MG63 (cell line): ENCODE results near the gene CD79B. TPM values are rescaled to one million over a fixed set of nuclear protein-coding genes. Genes with fewer than 3 reads are reported as not detected.
"Not testable (repeated sequence)": the region's sequence is repeated elsewhere in the genome, so short reads cannot be mapped to it uniquely, and the experiment has no call there.

Experiments used
- DNase-seq: peaks from one replicate; pipeline ENCODE4 v3.0.0-alpha.2; 2020
- H3K27me3 ChIP-seq: fragments of 250-450 bp; sonication (Bioruptor Pico); 2 replicates; pipeline ENCODE4 v1.5.1; 2020; ENCODE audit warnings: mild to moderate bottlenecking, moderate library complexity
- H3K36me3 ChIP-seq: fragments of 250-450 bp; sonication (Bioruptor Pico); 2 replicates; pipeline ENCODE4 v1.5.1; 2020; ENCODE audit warnings: mild to moderate bottlenecking, moderate library complexity
- H3K4me3 ChIP-seq: fragments of 250-450 bp; sonication (Bioruptor Pico); 2 replicates; pipeline ENCODE4 v1.5.1; 2020; ENCODE audit warnings: mild to moderate bottlenecking, moderate library complexity
- H3K9me3 ChIP-seq: fragments of 250-450 bp; sonication (Bioruptor Pico); 2 replicates; pipeline ENCODE4 v1.5.1; 2020; ENCODE audit warnings: mild to moderate bottlenecking, moderate library complexity
- total RNA-seq: library from RNA; depleted of rRNA; stranded (reverse); fragments of >200 nt; shearing (Covaris generic); gene quantifications from 2 replicates; pipeline ENCODE4 v1.2.3, GENCODE V29; 2014; ENCODE audit warnings: low replicate concordance

The CD79B gene
- total RNA-seq, 1 experiment from 2014 or later: not detected

- not testable (repeated sequence) for H3K9me3 ChIP-seq, H3K27me3 ChIP-seq, H3K4me3 ChIP-seq, DNase-seq, H3K36me3 ChIP-seq
Observed at GRCh38 chr17:63907161-63907778, 24.9 kb downstream of the CD79B start.

GRCh38 chr17:63904796-63905195, 27.3 kb downstream of the CD79B start:
- not testable (repeated sequence) for H3K36me3 ChIP-seq, DNase-seq, H3K9me3 ChIP-seq, H3K27me3 ChIP-seq, H3K4me3 ChIP-seq

- not testable (repeated sequence) for H3K4me3 ChIP-seq, H3K36me3 ChIP-seq, H3K27me3 ChIP-seq, DNase-seq, H3K9me3 ChIP-seq
Observed at GRCh38 chr17:63903787-63904201, 28.3 kb downstream of the CD79B start.

- not testable (repeated sequence) for DNase-seq, H3K4me3 ChIP-seq, H3K9me3 ChIP-seq, H3K27me3 ChIP-seq, H3K36me3 ChIP-seq
Observed at GRCh38 chr17:63901971-63902370, 30.2 kb downstream of the CD79B start.

- H3K27me3 ChIP-seq, H3K36me3 ChIP-seq, H3K9me3 ChIP-seq, H3K4me3 ChIP-seq: not testable (repeated sequence)
- DNase-seq: peak; percentile 25
Observed at GRCh38 chr17:63898899-63899798, 33.0 kb downstream of the CD79B start.

- H3K36me3 ChIP-seq, H3K4me3 ChIP-seq, H3K9me3 ChIP-seq, H3K27me3 ChIP-seq, DNase-seq: not testable (repeated sequence)
Observed at GRCh38 chr17:63896524-63897354, 35.4 kb downstream of the CD79B start, which contains the start of gene CSH1. Gene CSH1, minus strand, starts transcription at chr17:63896574. Its CDS starts 63 bp downstream, at chr17:63896511.

GRCh38 chr17:63894821-63895220, 37.3 kb downstream of the CD79B start:
- not testable (repeated sequence) for DNase-seq, H3K4me3 ChIP-seq, H3K9me3 ChIP-seq, H3K27me3 ChIP-seq, H3K36me3 ChIP-seq

- H3K9me3 ChIP-seq, H3K27me3 ChIP-seq, H3K4me3 ChIP-seq, H3K36me3 ChIP-seq, DNase-seq: not testable (repeated sequence)
Observed at GRCh38 chr17:63894021-63894420, 38.1 kb downstream of the CD79B start.

GRCh38 chr17:63892316-63893037, 39.7 kb downstream of the CD79B start:
- H3K27me3 ChIP-seq, H3K36me3 ChIP-seq, H3K4me3 ChIP-seq, DNase-seq, H3K9me3 ChIP-seq: not testable (repeated sequence)

- H3K4me3 ChIP-seq, DNase-seq, H3K9me3 ChIP-seq, H3K36me3 ChIP-seq, H3K27me3 ChIP-seq: not testable (repeated sequence)
Observed at GRCh38 chr17:63889026-63889848, 42.9 kb downstream of the CD79B start.

- DNase-seq, H3K36me3 ChIP-seq, H3K9me3 ChIP-seq: not testable (repeated sequence)
Observed at GRCh38 chr17:63885119-63885518, 47.0 kb downstream of the CD79B start.

GRCh38 chr17:63882626-63883126, 49.5 kb downstream of the CD79B start:
- H3K9me3 ChIP-seq, H3K4me3 ChIP-seq, DNase-seq, H3K36me3 ChIP-seq, H3K27me3 ChIP-seq: not testable (repeated sequence)

More at GRCh38 chr17:63885119-63885518, 47.0 kb downstream of the CD79B start:
- H3K4me3 ChIP-seq, H3K27me3 ChIP-seq: not testable (repeated sequence)

GRCh38 chr17:63881935-63882601, 50.1 kb downstream of the CD79B start, which contains the start of gene GH2:
Gene GH2, minus strand, starts transcription at chr17:63881944. Its CDS starts 143 bp downstream, at chr17:63881801.
- H3K9me3 ChIP-seq: no peaks in the 10 kb centered on the region
- no peaks in the 10 kb centered on the region for H3K36me3 ChIP-seq
- H3K4me3 ChIP-seq: no peak within 1 kb of the TSS
- H3K27me3 ChIP-seq: no peaks in the 10 kb centered on the region
- peak; percentile 62 for DNase-seq

- H3K27me3 ChIP-seq, H3K36me3 ChIP-seq, DNase-seq, H3K9me3 ChIP-seq, H3K4me3 ChIP-seq: not testable (repeated sequence)
Observed at GRCh38 chr17:63881337-63881736, 50.8 kb downstream of the CD79B start.

- H3K9me3 ChIP-seq: no peaks in the 10 kb centered on the region
- no peaks in the 10 kb centered on the region for H3K36me3 ChIP-seq
- no peak for DNase-seq
- no peak overlapping the region for H3K4me3 ChIP-seq
- H3K27me3 ChIP-seq: no peaks in the 10 kb centered on the region
Observed at GRCh38 chr17:63880706-63881105, 51.4 kb downstream of the CD79B start.
